ENCODE data around the gene P3H1. TPM values are rescaled to one million over a fixed set of nuclear protein-coding genes. Genes with fewer than 3 reads are reported as not detected.
A peak's percentile ranks its signal among the peaks of the same experiment; 100 is the strongest.

P3H1 gene
- total RNA-seq, 1 experiment from 2014 or later, result 57.8 TPM

GRCh38 chr1:42757892-42758275 lies 8.9 kb downstream of the P3H1 start:
- Histone ChIP-seq H3K9me3 (ENCODE audit: low read depth, low read length, poor library complexity, severe bottlenecking) (no peaks in the 10 kb centered on the region), H3K36me3 (ENCODE audit: insufficient read depth, low read length, poor library complexity, severe bottlenecking) (peaks cover 71% of the 10 kb centered on the region), H3K4me3 (ENCODE audit: low read depth, low read length, poor library complexity, severe bottlenecking) (no peak overlapping the region), H3K27ac (ENCODE audit: low read depth, low read length, poor library complexity, severe bottlenecking) (no peak overlapping the region), H3K27me3 (replicated peaks; ENCODE audit: insufficient read depth, low read depth, low read length, poor library complexity) (no peaks in the 10 kb centered on the region), H3K4me1 (ENCODE audit: insufficient read depth, low read length, poor library complexity, severe bottlenecking) (peaks cover 3% of the 10 kb centered on the region)
- no peak for DNase-seq (ENCODE audit: low spot score)
- TF ChIP-seq, protein P1, sequence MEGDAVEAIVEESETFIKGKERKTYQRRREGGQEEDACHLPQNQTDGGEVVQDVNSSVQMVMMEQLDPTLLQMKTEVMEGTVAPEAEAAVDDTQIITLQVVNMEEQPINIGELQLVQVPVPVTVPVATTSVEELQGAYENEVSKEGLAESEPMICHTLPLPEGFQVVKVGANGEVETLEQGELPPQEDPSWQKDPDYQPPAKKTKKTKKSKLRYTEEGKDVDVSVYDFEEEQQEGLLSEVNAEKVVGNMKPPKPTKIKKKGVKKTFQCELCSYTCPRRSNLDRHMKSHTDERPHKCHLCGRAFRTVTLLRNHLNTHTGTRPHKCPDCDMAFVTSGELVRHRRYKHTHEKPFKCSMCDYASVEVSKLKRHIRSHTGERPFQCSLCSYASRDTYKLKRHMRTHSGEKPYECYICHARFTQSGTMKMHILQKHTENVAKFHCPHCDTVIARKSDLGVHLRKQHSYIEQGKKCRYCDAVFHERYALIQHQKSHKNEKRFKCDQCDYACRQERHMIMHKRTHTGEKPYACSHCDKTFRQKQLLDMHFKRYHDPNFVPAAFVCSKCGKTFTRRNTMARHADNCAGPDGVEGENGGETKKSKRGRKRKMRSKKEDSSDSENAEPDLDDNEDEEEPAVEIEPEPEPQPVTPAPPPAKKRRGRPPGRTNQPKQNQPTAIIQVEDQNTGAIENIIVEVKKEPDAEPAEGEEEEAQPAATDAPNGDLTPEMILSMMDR (conservative IDR thresholded peaks at IDR 0.05; ENCODE audit: low read depth, low read length), result no peak
- no peak for TF ChIP-seq EZH2 (IDR thresholded peaks at IDR 0.05; ENCODE audit: borderline replicate concordance, low read depth, low read length, poor library complexity, severe bottlenecking)
- no TSS peak for BruUV-seq (replicated peaks)
- ChIA-PET POLR2A (ENCODE audit: low non-redundant PET) (no interaction called here), CTCF (no interaction called here)
- intact Hi-C loops (cut with micrococcal nuclease; ENCODE audit: unreplicated experiment), result no loop called here

DNA sequence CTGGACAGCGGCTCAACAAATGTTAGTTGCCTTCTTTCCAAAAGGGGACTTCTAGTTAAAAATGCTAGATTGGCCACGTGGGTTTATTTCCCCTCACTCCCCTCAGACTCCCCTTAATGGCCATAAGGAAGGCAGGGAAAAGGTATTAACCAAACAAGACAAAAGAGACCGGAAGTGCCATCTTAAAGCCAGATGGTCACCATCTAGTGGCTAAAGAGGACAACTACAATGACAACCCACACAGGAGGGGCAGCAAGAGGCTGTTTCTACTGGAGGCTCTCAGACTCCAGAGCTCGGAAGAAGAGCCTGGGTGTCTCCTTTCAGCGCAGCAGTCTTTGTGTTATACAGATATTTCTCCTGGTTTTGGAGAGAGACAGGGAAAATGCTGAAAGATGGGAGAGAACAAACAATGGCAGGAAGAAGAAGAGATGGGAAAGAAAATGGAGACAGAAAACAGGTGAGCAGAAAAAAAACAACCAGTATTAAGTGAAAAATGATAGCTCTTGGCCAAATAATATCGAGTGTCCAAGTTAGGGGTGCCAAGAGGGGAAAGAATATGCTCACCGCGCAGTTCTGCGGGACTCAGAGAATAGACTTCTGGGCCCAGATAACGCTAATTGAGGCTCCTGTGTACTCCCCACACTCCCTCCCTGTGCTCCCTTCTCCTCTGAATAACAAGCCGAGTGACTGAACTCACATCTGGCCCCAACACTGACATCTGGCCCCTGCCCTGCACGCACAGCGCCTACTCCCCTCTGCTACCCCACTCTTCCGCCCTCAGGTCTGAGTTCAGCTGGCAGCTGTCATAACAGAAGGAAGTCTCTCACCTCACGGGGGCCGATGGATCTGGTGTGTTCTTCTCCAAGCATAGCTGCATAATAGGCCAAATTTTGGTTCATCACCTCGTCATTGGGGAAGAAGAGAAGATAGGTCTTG lies 9.6 kb downstream of the P3H1 start:
- Histone ChIP-seq H3K9me3 (ENCODE audit: low read depth, low read length, poor library complexity, severe bottlenecking) (no peaks in the 10 kb centered on the region), H3K36me3 (ENCODE audit: insufficient read depth, low read length, poor library complexity, severe bottlenecking) (peaks cover 73% of the 10 kb centered on the region), H3K4me3 (ENCODE audit: low read depth, low read length, poor library complexity, severe bottlenecking) (no peak overlapping the region), H3K4me1 (ENCODE audit: insufficient read depth, low read length, poor library complexity, severe bottlenecking) (peaks cover 3% of the 10 kb centered on the region), H3K27me3 (replicated peaks; ENCODE audit: insufficient read depth, low read depth, low read length, poor library complexity) (no peaks in the 10 kb centered on the region), H3K27ac (ENCODE audit: low read depth, low read length, poor library complexity, severe bottlenecking) (no peak overlapping the region)
- ChIA-PET CTCF (interaction anchor here (0.6 kb wide), 1 partner anchor 13 kb away, joined by 6 read pairs; no protein-coding TSS in a partner anchor), POLR2A (ENCODE audit: low non-redundant PET) (interaction anchor here (0.7 kb wide), 1 partner anchor 9 kb away, joined by 3 read pairs; the partner anchor contains the start of genes C1orf50 and P3H1)
- intact Hi-C loops (cut with micrococcal nuclease; ENCODE audit: unreplicated experiment), result no loop called here
- TF ChIP-seq, protein P1 (conservative IDR thresholded peaks at IDR 0.05; ENCODE audit: low read depth, low read length), result peak; percentile 70
- no peak for TF ChIP-seq EZH2 (IDR thresholded peaks at IDR 0.05; ENCODE audit: borderline replicate concordance, low read depth, low read length, poor library complexity, severe bottlenecking)
- peak; percentile 83 for DNase-seq (ENCODE audit: low spot score)
- BruUV-seq (replicated peaks), result no TSS peak

DNA sequence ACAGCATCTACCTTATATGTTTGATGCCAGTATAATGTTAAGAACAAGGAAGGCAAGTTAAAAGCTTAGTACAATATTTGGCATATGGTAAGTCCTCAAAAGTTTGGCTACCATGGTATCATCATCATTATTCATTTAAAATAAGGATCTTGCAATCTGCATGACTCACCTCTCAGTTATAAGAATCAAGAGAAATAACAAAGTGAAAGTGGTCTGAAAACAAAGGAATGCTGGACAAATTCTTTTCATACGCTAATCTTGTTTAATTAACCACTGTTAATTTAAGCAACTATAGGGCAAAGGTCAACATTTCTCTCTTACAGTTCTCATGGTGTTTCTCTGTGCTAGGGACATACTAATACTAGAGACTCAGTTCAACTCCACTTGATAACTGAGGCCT lies 13.8 kb downstream of the P3H1 start:
- TF ChIP-seq EZH2 (IDR thresholded peaks at IDR 0.05; ENCODE audit: borderline replicate concordance, low read depth, low read length, poor library complexity, severe bottlenecking), result no peak
- TF ChIP-seq, protein P1 (conservative IDR thresholded peaks at IDR 0.05; ENCODE audit: low read depth, low read length), result no peak
- no peak for DNase-seq (ENCODE audit: low spot score)
- ChIA-PET CTCF (no interaction called here), POLR2A (ENCODE audit: low non-redundant PET) (interaction anchor here (0.9 kb wide), 1 partner anchor 10 kb away, joined by 10 read pairs; no protein-coding TSS in a partner anchor)
- H3K27me3 ChIP-seq (replicated peaks; ENCODE audit: insufficient read depth, low read depth, low read length, poor library complexity), result no peaks in the 10 kb centered on the region
- no peak overlapping the region for H3K4me3 ChIP-seq (ENCODE audit: low read depth, low read length, poor library complexity, severe bottlenecking)
- no peak overlapping the region for H3K27ac ChIP-seq (ENCODE audit: low read depth, low read length, poor library complexity, severe bottlenecking)
- BruUV-seq (replicated peaks), result no TSS peak
- peaks cover 70% of the 10 kb centered on the region for H3K36me3 ChIP-seq (ENCODE audit: insufficient read depth, low read length, poor library complexity, severe bottlenecking)
- peaks cover 3% of the 10 kb centered on the region for H3K4me1 ChIP-seq (ENCODE audit: insufficient read depth, low read length, poor library complexity, severe bottlenecking)
- intact Hi-C loops (cut with micrococcal nuclease; ENCODE audit: unreplicated experiment), result no loop called here
- no peaks in the 10 kb centered on the region for H3K9me3 ChIP-seq (ENCODE audit: low read depth, low read length, poor library complexity, severe bottlenecking)
